Upper lobe of left lung (tissue), 4 donors: ENCODE data around the gene DEPDC1.

Experiments
- CTCF ChIP-seq, 6 experiments: fragments of 450-650 bp in 4 of 6; fragments of 200-600 bp in 2 of 6; sonication (generic) in 2 of 6; IDR thresholded peaks; one replicate each; pipeline ENCODE4 v1.5.1; 2016 to 2019; ENCODE audit warnings: antibody characterized with exemption in 6 of 6
- EP300 ChIP-seq, 4 donors: sonication (generic); formaldehyde crosslinking; IDR thresholded peaks; one replicate each; pipeline ENCODE4 v1.5.1; 2017; ENCODE audit warnings: antibody characterized with exemption in 4 of 4, control low read depth in 2 of 4
- POLR2A ChIP-seq, 4 donors: fragments of 450-650 bp; IDR thresholded peaks; one replicate each; pipeline ENCODE4 v1.5.1; 2016 to 2017; ENCODE audit warnings: antibody characterized with exemption in 4 of 4, mild to moderate bottlenecking in 2 of 4
- POLR2AphosphoS5 ChIP-seq, 2 donors: sonication (generic); formaldehyde crosslinking; IDR thresholded peaks; one replicate each; pipeline ENCODE4 v1.5.1; 2017; ENCODE audit warnings: antibody characterized with exemption in 2 of 2

GRCh38 chr1:68442006-68442405, 54.9 kb downstream of the DEPDC1 start:
- no peak for TF ChIP-seq EP300 (IDR thresholded peaks at IDR 0.05)
- no peak for TF ChIP-seq POLR2A (IDR thresholded peaks at IDR 0.05)
- no peak for TF ChIP-seq CTCF (IDR thresholded peaks at IDR 0.05)
- TF ChIP-seq POLR2AphosphoS5 (IDR thresholded peaks at IDR 0.05) = no peak
